B cell (primary cell): ENCODE data around the gene KCNMB2.

Source experiments
- CTCF ChIP-seq: fragments of 200-600 bp; IDR thresholded peaks from one replicate; pipeline ENCODE4 v1.8.0; 2022; ENCODE audit warnings: antibody characterized with exemption, mild to moderate bottlenecking
- EZH2 ChIP-seq: IDR thresholded peaks from 2 replicates; pipeline ENCODE4 v1.6.1; 2012; ENCODE audit warnings: borderline replicate concordance, low read depth, mild to moderate bottlenecking, moderate library complexity, low read length; ENCODE audit not compliant: insufficient read depth, poor library complexity, severe bottlenecking

DNA sequence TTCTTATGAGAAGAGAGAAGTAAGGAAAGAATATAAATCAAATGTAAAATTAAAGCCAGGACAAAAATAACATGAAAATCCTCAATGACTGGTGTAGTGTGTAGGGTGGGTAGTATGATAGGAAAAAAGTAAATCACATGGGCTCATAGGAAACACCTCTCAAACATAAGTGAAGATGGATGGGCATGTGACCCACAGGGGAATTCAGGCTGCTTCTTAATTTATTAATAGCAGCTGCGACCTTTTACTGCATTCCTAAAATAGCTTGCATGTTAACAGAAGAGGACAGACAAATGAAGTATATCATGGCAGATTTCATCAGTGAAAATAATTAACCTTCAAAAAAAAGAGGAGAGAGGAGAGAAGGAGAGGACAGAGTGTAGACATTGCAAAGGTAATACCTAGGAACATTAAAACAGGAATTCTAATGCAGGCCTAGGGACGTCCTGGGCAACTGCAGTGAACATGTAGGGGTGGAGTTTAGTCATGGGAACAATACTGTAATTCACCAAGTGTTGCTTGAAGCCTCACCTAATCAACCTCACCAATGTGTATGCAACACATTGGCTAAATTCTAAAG is 132.9 kb downstream of the KCNMB2 start:
- no peak for TF ChIP-seq CTCF
- no peak for TF ChIP-seq EZH2
